HG03460 (cell line): ENCODE data around the gene CRACR2A.

Experiments used
- ATAC-seq: cut with Tn5 transposase; IDR thresholded peaks from one replicate; pipeline ENCODE4 v1.9.1; 2021; ENCODE audit not compliant: unreplicated experiment

Gene CRACR2A

GRCh38 chr12:3753544-3754284, 805 bp upstream of the CRACR2A start:
- ATAC-seq, result peak; percentile 1

GRCh38 chr12:3752096-3752709, 706 bp downstream of the CRACR2A start:
- ATAC-seq, result peak; percentile 77

- no peak for ATAC-seq
These were observed 1.5 kb downstream of the CRACR2A start for GRCh38 chr12:3751151-3752095.

- no peak for ATAC-seq
These were observed 2.3 kb downstream of the CRACR2A start for GRCh38 chr12:3750616-3751015.

GRCh38 chr12:3748620-3749019, 4.3 kb downstream of the CRACR2A start:
- ATAC-seq, result no peak

- ATAC-seq, result no peak
These were observed 4.8 kb downstream of the CRACR2A start for GRCh38 chr12:3747976-3748619.

- ATAC-seq, result no peak
These were observed 5.4 kb downstream of the CRACR2A start for GRCh38 chr12:3747543-3747942.

GRCh38 chr12:3746758-3747157, 6.2 kb downstream of the CRACR2A start:
- ATAC-seq, result no peak

GRCh38 chr12:3745152-3745551, 7.8 kb downstream of the CRACR2A start:
- no peak for ATAC-seq

GRCh38 chr12:3744229-3744901, 8.5 kb downstream of the CRACR2A start:
- no peak for ATAC-seq

GRCh38 chr12:3743803-3744202, 9.1 kb downstream of the CRACR2A start:
- peak; percentile 84 for ATAC-seq

GRCh38 chr12:3741882-3742672, 10.8 kb downstream of the CRACR2A start:
- ATAC-seq, result no peak

GRCh38 chr12:3740480-3741231, 12.3 kb downstream of the CRACR2A start:
- no peak for ATAC-seq

- ATAC-seq, result no peak
These were observed 17.5 kb downstream of the CRACR2A start for GRCh38 chr12:3735432-3735831.

GRCh38 chr12:3732901-3733300, 20.0 kb downstream of the CRACR2A start:
- no peak for ATAC-seq

- no peak for ATAC-seq
These were observed 22.8 kb downstream of the CRACR2A start for GRCh38 chr12:3730111-3730510.

GRCh38 chr12:3728686-3729085, 24.2 kb downstream of the CRACR2A start:
- peak; percentile 37 for ATAC-seq

GRCh38 chr12:3727877-3728632, 24.9 kb downstream of the CRACR2A start:
- peak; percentile 85 for ATAC-seq
